WTC11 (cell line): Measurements from ENCODE around the gene KRT36.

Source experiments
- CREB1 ChIP-seq: sonication (generic); formaldehyde crosslinking; IDR thresholded peaks from 2 replicates; pipeline ENCODE4 v1.8.0; 2023; ENCODE audit warnings: mild to moderate bottlenecking, missing genetic modification reagents
- ETV6 ChIP-seq: sonication (generic); formaldehyde crosslinking; IDR thresholded peaks from 2 replicates; pipeline ENCODE4 v1.8.1; 2022; ENCODE audit warnings: mild to moderate bottlenecking, missing genetic modification reagents
- FOXP1 ChIP-seq: sonication (generic); formaldehyde crosslinking; IDR thresholded peaks from 2 replicates; pipeline ENCODE4 v1.8.0; 2022; ENCODE audit warnings: missing genetic modification reagents, mild to moderate bottlenecking, moderate library complexity, borderline replicate concordance
- NFYB ChIP-seq: sonication (generic); formaldehyde crosslinking; conservative IDR thresholded peaks from 2 replicates; pipeline ENCODE4 v1.8.0; 2022; ENCODE audit warnings: low read depth, missing genetic modification reagents
- NR1H2 ChIP-seq: sonication (generic); formaldehyde crosslinking; IDR thresholded peaks from 2 replicates; pipeline ENCODE4 v1.9.0; 2021; ENCODE audit warnings: mild to moderate bottlenecking, moderate library complexity, missing genetic modification reagents
- SMAD3 ChIP-seq: sonication (generic); formaldehyde crosslinking; IDR thresholded peaks from 2 replicates; pipeline ENCODE4 v1.8.0; 2022; ENCODE audit warnings: missing genetic modification reagents, mild to moderate bottlenecking, borderline replicate concordance
- SP1 ChIP-seq: sonication (generic); formaldehyde crosslinking; conservative IDR thresholded peaks from 2 replicates; pipeline ENCODE4 v1.8.1; 2022; ENCODE audit warnings: missing genetic modification reagents
- TF ChIP-seq, protein P1 (sequence below): fragments of 200-600 bp; IDR thresholded peaks from 2 replicates; pipeline ENCODE4 v1.8.0; 2022; ENCODE audit warnings: antibody characterized with exemption
- TF ChIP-seq, protein P2 (sequence below): fragments of 250-450 bp; sonication (Bioruptor Pico); IDR thresholded peaks from 2 replicates; pipeline ENCODE4 v1.9.0; 2021; ENCODE audit warnings: mild to moderate bottlenecking
- TF ChIP-seq, protein P3 (sequence below): sonication (generic); formaldehyde crosslinking; IDR thresholded peaks from 2 replicates; pipeline ENCODE4 v1.8.1; 2022; ENCODE audit warnings: missing genetic modification reagents, borderline replicate concordance
- TF ChIP-seq, protein P4 (sequence below): sonication (generic); formaldehyde crosslinking; IDR thresholded peaks from 2 replicates; pipeline ENCODE4 v1.8.0; 2022; ENCODE audit warnings: mild to moderate bottlenecking, missing genetic modification reagents
- TF ChIP-seq, protein P5 (sequence below): sonication (generic); formaldehyde crosslinking; conservative IDR thresholded peaks from 2 replicates; pipeline ENCODE4 v1.8.1; 2022; ENCODE audit warnings: mild to moderate bottlenecking, missing genetic modification reagents
- TF ChIP-seq, protein P6 (sequence below): sonication (generic); formaldehyde crosslinking; IDR thresholded peaks from 2 replicates; pipeline ENCODE4 v1.8.0; 2022; ENCODE audit warnings: mild to moderate bottlenecking, missing genetic modification reagents

DNA sequence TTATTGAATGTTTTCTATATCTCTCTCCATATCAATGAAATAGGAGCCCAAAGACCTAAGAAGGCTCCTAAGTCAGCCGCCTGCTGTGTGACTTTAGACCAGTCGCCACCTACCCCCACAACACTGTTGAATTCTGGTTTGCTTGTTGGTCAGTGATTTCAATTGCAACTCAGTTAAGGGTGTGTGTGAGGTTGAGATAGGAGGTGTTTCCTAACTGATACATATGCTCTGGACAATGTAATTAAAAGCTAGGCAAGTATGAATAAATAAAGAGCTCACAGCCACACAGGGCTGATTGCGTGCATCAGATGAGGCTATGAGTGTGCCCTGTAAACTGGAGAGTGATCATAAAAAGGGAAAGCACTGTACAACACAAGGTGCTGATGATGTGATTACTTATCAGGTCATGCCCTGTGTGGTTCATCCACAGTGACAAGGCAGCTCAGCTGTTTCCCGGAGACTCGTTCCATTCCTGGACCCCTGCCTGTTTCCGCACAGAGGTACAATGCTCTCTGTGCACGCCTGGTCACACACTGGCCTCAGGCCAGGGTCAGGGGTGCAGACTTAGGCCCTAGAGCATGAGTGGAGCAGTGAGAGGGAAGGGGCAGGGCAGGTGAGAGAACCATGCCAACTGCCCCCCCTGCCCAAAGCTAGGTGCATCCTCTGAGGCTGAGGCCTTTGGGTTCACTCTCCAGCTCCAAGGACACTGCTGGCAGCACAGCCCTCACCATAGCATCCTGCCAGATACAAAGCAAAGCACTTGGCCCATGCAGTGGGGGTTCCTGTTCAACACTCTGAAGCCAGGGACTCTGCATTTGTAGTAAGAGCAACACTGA, 5.5 kb downstream of the KRT36 start:
- TF ChIP-seq, protein P1, sequence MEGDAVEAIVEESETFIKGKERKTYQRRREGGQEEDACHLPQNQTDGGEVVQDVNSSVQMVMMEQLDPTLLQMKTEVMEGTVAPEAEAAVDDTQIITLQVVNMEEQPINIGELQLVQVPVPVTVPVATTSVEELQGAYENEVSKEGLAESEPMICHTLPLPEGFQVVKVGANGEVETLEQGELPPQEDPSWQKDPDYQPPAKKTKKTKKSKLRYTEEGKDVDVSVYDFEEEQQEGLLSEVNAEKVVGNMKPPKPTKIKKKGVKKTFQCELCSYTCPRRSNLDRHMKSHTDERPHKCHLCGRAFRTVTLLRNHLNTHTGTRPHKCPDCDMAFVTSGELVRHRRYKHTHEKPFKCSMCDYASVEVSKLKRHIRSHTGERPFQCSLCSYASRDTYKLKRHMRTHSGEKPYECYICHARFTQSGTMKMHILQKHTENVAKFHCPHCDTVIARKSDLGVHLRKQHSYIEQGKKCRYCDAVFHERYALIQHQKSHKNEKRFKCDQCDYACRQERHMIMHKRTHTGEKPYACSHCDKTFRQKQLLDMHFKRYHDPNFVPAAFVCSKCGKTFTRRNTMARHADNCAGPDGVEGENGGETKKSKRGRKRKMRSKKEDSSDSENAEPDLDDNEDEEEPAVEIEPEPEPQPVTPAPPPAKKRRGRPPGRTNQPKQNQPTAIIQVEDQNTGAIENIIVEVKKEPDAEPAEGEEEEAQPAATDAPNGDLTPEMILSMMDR, result no peak
- TF ChIP-seq NR1H2 (CRISPR knock-in tag) (no peak), ETV6 (CRISPR knock-in tag) (no peak), FOXP1 (CRISPR knock-in tag) (no peak), CREB1 (CRISPR knock-in tag) (no peak), SMAD3 (no peak), NFYB (no peak), SP1 (no peak)
- TF ChIP-seq, protein P2, sequence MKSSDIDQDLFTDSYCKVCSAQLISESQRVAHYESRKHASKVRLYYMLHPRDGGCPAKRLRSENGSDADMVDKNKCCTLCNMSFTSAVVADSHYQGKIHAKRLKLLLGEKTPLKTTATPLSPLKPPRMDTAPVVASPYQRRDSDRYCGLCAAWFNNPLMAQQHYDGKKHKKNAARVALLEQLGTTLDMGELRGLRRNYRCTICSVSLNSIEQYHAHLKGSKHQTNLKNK (CRISPR knock-in tag), result no peak
- TF ChIP-seq, protein P3, sequence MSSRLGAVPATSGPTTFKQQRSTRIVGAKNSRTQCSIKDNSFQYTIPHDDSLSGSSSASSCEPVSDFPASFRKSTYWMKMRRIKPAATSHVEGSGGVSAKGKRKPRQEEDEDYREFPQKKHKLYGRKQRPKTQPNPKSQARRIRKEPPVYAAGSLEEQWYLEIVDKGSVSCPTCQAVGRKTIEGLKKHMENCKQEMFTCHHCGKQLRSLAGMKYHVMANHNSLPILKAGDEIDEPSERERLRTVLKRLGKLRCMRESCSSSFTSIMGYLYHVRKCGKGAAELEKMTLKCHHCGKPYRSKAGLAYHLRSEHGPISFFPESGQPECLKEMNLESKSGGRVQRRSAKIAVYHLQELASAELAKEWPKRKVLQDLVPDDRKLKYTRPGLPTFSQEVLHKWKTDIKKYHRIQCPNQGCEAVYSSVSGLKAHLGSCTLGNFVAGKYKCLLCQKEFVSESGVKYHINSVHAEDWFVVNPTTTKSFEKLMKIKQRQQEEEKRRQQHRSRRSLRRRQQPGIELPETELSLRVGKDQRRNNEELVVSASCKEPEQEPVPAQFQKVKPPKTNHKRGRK (CRISPR knock-in tag), result no peak
- TF ChIP-seq, protein P4, sequence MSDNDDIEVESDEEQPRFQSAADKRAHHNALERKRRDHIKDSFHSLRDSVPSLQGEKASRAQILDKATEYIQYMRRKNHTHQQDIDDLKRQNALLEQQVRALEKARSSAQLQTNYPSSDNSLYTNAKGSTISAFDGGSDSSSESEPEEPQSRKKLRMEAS (CRISPR knock-in tag), result no peak
- TF ChIP-seq, protein P5, sequence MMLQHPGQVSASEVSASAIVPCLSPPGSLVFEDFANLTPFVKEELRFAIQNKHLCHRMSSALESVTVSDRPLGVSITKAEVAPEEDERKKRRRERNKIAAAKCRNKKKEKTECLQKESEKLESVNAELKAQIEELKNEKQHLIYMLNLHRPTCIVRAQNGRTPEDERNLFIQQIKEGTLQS, result no peak
- TF ChIP-seq, protein P6, sequence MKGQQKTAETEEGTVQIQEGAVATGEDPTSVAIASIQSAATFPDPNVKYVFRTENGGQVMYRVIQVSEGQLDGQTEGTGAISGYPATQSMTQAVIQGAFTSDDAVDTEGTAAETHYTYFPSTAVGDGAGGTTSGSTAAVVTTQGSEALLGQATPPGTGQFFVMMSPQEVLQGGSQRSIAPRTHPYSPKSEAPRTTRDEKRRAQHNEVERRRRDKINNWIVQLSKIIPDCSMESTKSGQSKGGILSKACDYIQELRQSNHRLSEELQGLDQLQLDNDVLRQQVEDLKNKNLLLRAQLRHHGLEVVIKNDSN (CRISPR knock-in tag), result no peak
